Body of pancreas (tissue), 4 donors: ENCODE measurements around the gene PBX1.

Experiments
- CTCF ChIP-seq, 7 experiments: fragments of 450-650 bp in 4 of 7; fragments of 200-600 bp in 3 of 7; sonication (generic) in 3 of 7; IDR thresholded peaks; one replicate each; pipeline ENCODE4 v1.5.1; 2016 to 2019; ENCODE audit warnings: antibody characterized with exemption in 7 of 7
- POLR2A ChIP-seq, 3 donors: fragments of 450-650 bp; IDR thresholded peaks; one replicate each; pipeline ENCODE4 v1.6.1; 2016; ENCODE audit warnings: antibody characterized with exemption in 3 of 3, mild to moderate bottlenecking in 2 of 3

DNA sequence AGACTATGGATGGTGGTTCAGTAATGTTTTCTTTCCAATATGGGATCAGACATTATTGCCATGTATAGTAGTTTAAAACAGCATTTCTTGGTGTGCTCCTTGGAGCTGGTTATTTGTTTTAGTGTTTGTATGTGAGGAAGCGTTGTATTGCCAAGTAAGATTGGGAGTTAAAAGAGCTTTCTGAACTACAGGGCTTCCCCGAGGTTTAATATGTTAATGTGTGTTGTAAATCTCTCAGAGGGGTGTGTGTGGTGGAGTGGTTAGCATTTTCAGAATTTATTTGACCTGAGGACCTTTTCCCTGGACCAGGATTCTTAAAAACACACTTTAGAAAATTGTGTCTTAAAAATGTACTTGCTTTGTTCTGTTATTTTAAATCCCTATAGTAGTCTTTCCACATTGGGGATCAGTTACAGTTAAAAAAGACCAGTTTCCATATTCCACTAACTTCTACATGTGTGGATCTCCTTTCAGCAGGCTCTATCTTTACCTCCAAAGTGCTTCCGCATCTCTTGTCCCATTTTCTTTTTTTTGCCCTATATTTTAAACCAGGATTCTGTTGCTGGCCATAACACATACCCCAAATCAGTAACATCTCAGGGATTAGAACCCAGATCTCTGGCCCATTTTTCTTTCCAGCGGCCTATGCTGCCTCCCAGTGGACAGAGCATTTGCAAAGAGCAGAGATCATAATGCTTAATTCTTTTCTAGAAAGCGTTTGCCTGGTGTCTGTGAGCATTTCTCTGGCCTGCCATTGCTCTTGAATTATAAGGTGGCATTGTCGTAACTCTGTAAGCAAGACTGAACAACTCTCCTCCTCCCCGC lies 58.6 kb downstream of the PBX1 start:
- TF ChIP-seq POLR2A (IDR thresholded peaks at IDR 0.05) (no peak), CTCF (IDR thresholded peaks at IDR 0.05) (peak in 6 of 7 experiments; percentile 28 to 60 (median 52))
